NCI-H1105 treated with DMSO at 0.1 percent for 48 hours (cell line): ENCODE measurements around the gene RPIA.
"Not testable (repeated sequence)": the region's sequence is repeated elsewhere in the genome, so short reads cannot be mapped to it uniquely, and the experiment has no call there.

Experiments used
- DNase-seq: peaks from one replicate; lab custom pipeline; 2025; lab: John Stamatoyannopoulos, UW

Gene RPIA

DNA sequence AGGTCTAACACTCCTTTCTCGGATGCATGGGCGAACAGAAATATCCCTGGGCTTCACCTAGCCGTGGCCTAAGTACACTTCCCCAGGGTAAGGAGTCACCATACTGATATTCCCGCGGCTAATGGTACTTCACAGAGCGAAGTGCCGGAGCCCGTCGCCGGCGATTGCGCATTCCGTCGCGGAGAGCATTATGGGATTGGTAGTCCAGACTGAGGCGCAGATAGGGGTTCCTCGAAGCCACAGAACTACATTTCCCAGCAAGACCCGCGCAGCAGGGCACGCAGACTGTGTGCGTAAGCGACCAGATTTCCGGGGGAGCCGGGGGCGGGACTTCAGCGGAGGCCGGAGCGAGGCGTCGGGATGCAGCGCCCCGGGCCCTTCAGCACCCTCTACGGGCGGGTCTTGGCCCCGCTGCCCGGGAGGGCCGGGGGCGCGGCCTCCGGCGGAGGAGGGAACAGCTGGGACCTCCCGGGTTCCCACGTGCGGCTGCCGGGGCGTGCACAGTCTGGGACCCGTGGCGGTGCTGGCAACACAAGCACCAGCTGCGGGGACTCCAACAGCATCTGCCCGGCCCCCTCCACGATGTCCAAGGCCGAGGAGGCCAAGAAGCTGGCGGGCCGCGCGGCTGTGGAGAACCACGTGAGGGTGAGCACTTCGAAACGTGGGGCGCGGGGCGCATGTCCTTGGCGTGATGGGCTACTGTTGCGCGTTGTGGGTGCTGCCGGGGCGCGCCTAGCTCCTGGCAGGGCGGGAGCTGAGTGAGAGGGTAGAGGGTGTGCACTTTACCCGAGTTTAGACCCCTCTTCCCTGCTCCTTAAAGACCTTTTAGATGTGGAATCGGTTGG, at the start of gene RPIA:
Gene RPIA (plus strand): TSS at position 335 of the 845 bp plus-strand sequence. CDS start 26 bp downstream, at position 361.
- peak; percentile 95 for DNase-seq

- DNase-seq, result no peak
Measured at GRCh38 chr2:88642278-88642677, 49.2 kb upstream of the RPIA start.

DNA sequence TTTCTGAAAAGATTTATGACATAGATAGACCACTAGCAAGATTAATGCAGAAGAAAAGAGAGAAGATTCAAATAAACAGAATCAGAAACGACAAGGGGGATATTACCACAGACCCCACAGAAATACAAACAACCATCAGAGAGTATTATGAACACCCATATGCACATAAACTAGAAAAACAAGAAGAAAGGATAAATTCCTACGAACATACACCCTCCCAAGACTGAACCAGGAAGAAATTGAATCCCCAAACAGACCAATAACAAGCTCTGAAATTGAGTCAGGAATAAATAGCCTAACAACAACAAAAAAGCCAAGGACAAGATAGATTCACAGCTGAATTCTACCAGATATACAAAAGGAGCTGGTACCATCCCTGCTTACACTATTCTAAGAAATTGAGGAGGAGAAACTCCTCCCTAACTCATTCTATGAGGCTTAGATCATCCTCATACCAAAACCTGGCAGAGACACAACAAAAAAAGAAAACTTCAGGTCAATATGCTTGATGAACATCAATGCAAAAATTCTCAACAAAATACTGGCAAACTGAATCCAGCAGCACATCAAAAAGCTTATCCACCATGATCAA, 46.1 kb upstream of the RPIA start:
- not testable (repeated sequence) for DNase-seq

DNA sequence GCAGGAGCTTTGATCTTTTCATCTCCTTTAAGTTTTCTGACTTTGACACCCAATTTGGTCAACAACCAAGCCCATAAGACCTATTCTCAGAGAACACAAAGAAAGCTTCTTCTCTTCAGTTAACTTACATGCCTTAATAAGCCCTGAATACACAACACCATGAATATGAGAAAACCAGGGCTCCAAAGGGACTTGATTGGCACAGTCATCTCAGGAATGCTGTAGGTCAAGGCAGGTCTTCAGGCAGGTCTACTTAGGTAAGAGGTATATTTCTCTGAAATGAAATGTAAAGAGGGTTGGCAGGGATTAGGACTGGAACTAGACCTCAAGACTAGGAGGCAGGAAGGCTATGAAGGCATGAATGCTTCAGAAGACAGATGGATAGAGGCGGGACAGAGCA, 39.8 kb upstream of the RPIA start:
- DNase-seq, result no peak

- DNase-seq, result no peak
Measured at GRCh38 chr2:88654714-88655113, 36.8 kb upstream of the RPIA start.

DNA sequence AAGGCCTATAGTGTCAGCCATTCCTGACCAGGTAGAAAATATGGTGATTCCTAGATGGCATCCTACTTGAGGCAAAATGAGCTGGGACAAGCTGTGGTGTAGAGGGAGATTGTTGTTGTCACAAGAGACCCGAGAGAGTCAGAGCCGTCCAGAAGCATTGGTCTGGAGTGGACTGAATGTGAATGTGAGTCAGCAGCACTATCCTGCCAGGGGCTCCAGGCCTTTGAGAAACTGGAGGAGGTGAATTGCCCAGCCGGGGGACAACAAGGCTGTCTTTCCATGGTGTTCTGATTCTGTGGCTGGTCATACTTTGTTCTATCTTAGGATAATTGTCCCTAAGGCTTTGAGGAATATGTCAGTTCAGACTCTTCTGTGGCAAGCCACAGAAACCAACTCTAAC, 34.8 kb upstream of the RPIA start:
- DNase-seq, result no peak

- no peak for DNase-seq
Measured at GRCh38 chr2:88657131-88657530, 34.3 kb upstream of the RPIA start.

DNA sequence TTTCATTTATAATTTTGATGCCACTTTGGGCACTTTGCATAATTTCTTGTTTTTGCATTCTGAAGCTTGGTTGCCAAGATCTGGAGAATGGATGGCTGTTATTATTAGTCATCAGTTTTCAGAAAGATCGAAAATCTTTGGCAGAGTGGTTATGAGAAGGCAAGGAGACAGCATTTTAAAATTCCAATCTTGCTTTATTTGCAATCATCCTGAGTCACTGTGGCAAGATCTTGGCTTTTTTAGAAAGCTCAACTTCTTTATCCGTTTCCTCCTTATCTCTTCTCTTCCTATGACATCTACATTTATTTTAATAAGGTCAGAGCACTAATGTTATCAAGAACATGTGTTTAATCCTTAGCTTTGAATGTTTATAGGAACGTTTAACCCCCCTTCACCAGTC, 33.1 kb upstream of the RPIA start:
- no peak for DNase-seq

DNA sequence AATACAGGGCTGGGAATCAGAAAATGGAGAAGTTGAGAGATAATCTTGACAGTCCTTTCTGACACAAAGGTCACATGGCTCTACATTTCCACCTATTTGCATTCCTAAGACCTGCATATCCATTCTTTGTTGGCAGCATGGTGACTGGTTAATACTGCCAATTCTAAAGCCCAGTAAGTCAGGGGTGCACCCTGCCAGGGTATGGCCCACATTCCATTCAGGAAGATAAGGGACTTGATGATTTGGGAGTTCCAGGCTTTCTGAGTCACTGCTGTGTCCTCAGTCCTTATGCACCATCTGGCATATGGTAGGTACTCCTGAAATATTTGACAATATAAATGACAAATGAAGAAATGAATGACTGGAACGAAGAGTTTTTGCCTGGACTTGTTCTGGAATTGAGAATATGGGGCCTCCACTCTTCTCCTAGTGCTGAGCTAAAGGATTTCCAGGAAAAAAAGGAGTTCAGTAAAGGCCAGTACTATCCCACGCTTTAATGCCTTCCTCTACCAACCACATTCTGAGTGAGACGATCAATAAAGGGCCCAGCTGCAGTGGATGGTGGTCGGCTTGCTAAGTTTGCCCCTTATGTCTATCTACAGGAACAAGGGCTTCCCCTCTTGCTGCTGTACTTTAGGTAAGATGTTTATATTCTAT, 32.5 kb upstream of the RPIA start:
- no peak for DNase-seq

- no peak for DNase-seq
Measured at GRCh38 chr2:88659538-88659915, 31.9 kb upstream of the RPIA start.

DNA sequence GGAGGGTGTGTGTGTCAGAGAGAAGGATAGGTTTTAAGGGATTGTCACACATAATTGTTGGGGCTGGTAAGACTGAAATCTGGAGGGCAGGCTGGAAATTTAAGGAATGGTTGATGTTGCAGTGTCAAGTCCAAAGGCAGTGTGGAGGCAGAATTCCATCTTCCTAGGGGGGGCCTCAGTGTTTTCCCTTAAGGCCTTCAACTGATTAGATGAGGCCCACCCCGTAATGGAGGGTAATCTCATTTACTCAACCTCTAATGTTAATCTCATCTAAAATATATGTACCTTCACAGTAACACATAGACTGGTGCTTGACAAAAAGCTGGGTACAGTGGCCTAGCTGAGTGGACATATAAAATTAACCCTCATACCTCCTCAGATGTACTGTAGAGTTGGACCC, 30.9 kb upstream of the RPIA start:
- no peak for DNase-seq

DNA sequence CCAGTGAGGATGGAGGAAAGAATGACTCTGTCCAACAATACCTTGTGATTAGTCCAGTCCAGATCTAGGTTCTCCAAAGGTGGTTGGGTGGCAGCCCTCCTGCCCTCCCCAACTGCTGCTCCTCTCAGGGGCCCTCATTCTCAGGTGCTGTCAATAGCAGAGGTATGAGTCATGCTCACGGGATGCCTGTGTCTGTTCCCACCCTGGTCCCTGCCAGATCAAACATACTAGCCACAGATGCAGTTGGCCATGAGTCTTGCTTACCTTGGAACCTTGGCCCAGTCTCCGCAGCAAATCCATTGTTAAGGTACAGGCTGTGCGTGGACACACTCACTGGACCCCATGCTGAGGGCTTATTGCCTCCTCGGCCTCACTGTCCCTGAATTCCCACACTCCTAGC, 24.9 kb upstream of the RPIA start:
- no peak for DNase-seq

DNA sequence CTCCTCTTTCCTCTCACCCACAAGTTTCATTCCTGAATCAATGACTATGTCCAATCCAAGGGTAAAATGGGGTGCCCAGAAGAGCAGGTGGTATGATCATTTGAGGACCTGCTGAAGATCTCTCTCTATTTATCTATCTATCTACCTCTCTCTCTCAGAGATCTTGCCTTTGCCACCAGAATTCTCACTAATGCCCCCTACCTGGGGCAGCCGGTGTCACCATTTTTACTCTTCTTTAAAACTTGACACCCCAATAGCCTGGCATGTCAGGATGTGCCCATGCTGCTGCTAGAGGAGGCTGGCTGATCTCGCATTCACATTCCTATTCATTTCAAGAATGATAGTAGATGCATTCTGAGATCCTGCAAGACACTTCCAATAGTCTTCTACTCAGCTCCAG, 24.3 kb upstream of the RPIA start:
- DNase-seq, result no peak

DNA sequence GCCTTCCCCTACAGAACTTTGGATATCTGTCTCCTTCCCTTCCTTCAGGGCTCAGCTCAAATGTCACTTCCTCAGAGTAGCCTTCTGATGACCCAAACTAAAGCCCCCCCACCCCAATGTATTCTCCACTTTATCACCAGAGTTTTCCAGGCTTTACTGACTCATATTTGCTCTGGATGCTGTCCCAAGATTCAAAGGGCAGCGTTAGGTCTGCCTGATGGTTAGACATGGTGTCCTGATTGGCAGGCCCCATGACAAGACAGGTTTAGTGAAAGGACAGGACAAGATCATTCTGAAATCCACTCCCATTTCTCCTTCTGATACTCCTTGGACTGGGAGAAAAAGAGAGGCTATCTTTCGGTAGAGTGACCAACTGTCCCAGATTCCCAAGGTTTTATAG, 22.6 kb upstream of the RPIA start:
- no peak for DNase-seq

- peak; percentile 30 for DNase-seq
Measured at GRCh38 chr2:88669482-88670214, 21.8 kb upstream of the RPIA start.

DNA sequence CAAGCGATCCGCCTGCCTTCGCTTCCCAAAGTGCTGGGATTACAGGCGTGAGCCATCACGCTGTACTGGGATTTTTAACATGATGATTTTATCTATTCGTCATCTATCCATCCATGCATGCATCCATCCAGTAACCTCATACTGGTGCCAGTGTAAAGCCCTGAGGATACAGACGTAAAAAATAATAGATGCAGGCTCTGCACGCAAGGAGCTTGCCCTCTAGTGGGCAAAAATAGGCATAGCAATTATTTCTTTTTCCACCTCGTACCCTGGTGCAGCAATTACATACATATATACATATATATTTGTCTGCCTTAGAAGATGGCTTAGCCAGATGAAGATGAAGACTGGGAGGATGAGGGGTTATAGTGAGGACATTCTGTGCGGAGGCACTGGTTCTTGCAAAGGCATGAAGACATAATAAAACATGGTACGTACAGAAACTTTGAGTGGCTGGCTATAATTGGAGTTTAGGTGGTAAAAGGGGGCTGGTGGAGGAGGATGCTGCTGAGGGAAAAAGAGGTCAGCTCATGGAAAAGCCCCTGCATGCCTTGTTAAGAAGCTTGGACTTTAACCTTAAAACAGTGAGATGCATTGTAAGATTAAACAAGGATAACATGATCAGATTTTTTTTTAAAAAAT, 19.6 kb upstream of the RPIA start:
- peak; percentile 37 for DNase-seq

DNA sequence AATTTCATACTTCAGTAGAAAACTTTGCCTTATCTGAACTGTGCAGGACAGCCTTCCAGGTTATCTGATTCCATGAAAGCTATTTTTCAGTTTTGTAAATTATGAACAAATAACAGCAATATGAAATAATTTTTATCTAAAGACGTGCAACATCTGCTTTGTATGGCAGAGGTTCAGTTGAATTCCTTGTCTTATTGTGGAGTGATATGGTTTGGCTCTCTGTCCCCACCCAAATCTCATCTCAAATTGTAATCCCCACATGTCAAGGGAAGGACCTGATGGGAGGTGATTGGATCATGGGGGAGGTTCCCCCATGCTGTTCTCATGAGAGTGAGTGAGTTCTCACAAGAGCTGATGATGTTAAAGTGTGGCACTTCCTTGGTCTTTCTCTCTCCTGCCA, 18.1 kb upstream of the RPIA start:
- no peak for DNase-seq

- no peak for DNase-seq
Measured at GRCh38 chr2:88680266-88680902, 11.1 kb upstream of the RPIA start.

- no peak for DNase-seq
Measured at GRCh38 chr2:88680916-88681315, 10.6 kb upstream of the RPIA start.

GRCh38 chr2:88683160-88684021, 8.1 kb upstream of the RPIA start:
- no peak for DNase-seq

DNA sequence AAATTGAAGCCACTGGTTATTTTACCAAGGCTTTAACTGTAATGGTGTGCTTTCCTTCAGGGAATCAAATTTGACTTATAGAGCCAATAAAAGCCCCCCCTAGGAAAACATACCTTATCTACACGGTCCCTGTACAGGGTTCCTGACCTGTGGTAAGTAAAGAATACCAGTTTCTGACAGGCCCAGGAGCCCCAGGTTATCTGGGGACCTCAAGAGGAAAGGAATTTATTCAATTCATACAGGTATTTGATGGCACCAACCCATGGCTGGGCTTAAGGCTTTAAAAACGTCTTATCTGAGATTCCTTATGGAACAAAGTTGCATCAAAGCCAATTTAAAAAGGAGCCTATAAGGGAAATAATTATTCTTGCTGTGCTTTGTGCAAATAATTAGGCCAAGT, 7.0 kb upstream of the RPIA start:
- no peak for DNase-seq
